DOHH2 (cell line): ENCODE measurements around the gene OR2F2.

Experiments used
- EZH2phosphoT487 ChIP-seq: fragments of 200-600 bp; sonication (generic); IDR thresholded peaks from 2 replicates; pipeline ENCODE4 v1.6.1; 2017; ENCODE audit warnings: borderline replicate concordance, mild to moderate bottlenecking, antibody characterized with exemption, low read length, moderate library complexity, mixed read lengths
- TF ChIP-seq, protein P1 (sequence below): fragments of 200-600 bp; sonication (generic); IDR thresholded peaks from one replicate; pipeline ENCODE4 v1.5.1; 2014; ENCODE audit warnings: antibody characterized with exemption, mild to moderate bottlenecking, low read depth, low read length; ENCODE audit not compliant: poor library complexity, severe bottlenecking

DNA sequence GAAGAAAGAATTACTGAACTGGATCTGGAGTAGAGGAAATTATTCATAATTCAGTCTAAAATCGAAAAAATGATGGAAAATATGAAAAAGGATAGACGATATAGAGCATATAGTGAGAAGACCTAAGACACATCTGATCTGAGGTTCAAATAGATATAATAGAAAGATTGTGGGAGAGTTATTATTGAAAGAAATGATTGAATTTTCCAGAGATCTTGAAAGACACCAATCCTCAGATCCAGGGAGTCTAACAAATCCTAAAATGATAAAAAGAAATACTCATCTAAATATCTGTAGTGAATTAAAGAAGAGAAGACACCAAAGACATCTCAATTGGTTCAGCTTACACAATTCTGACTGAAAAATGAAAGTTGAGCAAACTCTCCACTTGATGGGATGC is 46.0 kb upstream of the OR2F2 start:
- TF ChIP-seq, protein P1, sequence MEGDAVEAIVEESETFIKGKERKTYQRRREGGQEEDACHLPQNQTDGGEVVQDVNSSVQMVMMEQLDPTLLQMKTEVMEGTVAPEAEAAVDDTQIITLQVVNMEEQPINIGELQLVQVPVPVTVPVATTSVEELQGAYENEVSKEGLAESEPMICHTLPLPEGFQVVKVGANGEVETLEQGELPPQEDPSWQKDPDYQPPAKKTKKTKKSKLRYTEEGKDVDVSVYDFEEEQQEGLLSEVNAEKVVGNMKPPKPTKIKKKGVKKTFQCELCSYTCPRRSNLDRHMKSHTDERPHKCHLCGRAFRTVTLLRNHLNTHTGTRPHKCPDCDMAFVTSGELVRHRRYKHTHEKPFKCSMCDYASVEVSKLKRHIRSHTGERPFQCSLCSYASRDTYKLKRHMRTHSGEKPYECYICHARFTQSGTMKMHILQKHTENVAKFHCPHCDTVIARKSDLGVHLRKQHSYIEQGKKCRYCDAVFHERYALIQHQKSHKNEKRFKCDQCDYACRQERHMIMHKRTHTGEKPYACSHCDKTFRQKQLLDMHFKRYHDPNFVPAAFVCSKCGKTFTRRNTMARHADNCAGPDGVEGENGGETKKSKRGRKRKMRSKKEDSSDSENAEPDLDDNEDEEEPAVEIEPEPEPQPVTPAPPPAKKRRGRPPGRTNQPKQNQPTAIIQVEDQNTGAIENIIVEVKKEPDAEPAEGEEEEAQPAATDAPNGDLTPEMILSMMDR, result no peak
- no peak for TF ChIP-seq EZH2phosphoT487
